ENCODE results near the gene BBOX1. TPM values are rescaled to one million over a fixed set of nuclear protein-coding genes. Genes with fewer than 3 reads are reported as not detected.

Gene BBOX1
- total RNA-seq, 1 donor from 2014 or later, result not detected

GRCh38 chr11:27153136-27153535, 112.5 kb downstream of the BBOX1 start:
- Mint-ChIP-seq H3K4me1 (ENCODE audit: unreplicated experiment) (no peaks in the 10 kb centered on the region), H3K27me3 (ENCODE audit: unreplicated experiment) (peaks cover 1% of the 10 kb centered on the region), H3K36me3 (ENCODE audit: low read depth, unreplicated experiment) (no peaks in the 10 kb centered on the region), H3K27ac (ENCODE audit: unreplicated experiment) (no peak overlapping the region), H3K4me3 (ENCODE audit: unreplicated experiment) (no peak overlapping the region), H3K9me3 (ENCODE audit: unreplicated experiment) (no peaks in the 10 kb centered on the region)
- no peak for DNase-seq (ENCODE audit: low spot score)
- no peak for TF ChIP-seq CTCF (IDR thresholded peaks at IDR 0.05; ENCODE audit: unreplicated experiment)

GRCh38 chr11:27158456-27159334, 118.1 kb downstream of the BBOX1 start:
- no peaks in the 10 kb centered on the region for H3K9me3 Mint-ChIP-seq (ENCODE audit: unreplicated experiment)
- TF ChIP-seq CTCF (IDR thresholded peaks at IDR 0.05; ENCODE audit: unreplicated experiment), result peak; percentile 73
- no peaks in the 10 kb centered on the region for H3K36me3 Mint-ChIP-seq (ENCODE audit: low read depth, unreplicated experiment)
- peaks cover 1% of the 10 kb centered on the region for H3K27me3 Mint-ChIP-seq (ENCODE audit: unreplicated experiment)
- no peaks in the 10 kb centered on the region for H3K4me1 Mint-ChIP-seq (ENCODE audit: unreplicated experiment)
- H3K27ac Mint-ChIP-seq (ENCODE audit: unreplicated experiment), result no peak overlapping the region
- H3K4me3 Mint-ChIP-seq (ENCODE audit: unreplicated experiment), result no peak overlapping the region
- peak; percentile 52 for DNase-seq (ENCODE audit: low spot score)

DNA sequence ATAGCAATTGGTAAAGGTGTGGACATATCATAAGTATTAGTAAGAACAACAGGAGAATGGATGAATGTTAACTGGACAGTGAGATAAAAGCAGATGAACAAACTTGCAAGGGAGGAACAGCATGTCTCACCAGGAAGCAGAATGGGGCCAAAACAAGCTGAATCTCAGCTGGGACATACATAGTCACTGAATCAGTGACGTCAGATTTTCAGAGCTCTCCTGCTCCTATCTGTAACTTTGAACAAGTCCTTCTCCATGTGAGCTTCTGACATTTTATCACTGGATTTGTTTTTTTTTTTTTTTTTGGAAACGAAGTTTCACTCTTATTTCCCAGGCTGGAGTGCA, 118.7 kb downstream of the BBOX1 start:
- Mint-ChIP-seq H3K27ac (ENCODE audit: unreplicated experiment) (no peak overlapping the region), H3K27me3 (ENCODE audit: unreplicated experiment) (peaks cover 1% of the 10 kb centered on the region), H3K4me1 (ENCODE audit: unreplicated experiment) (no peaks in the 10 kb centered on the region), H3K4me3 (ENCODE audit: unreplicated experiment) (no peak overlapping the region), H3K36me3 (ENCODE audit: low read depth, unreplicated experiment) (no peaks in the 10 kb centered on the region), H3K9me3 (ENCODE audit: unreplicated experiment) (no peaks in the 10 kb centered on the region)
- DNase-seq (ENCODE audit: low spot score), result no peak
- no peak for TF ChIP-seq CTCF (IDR thresholded peaks at IDR 0.05; ENCODE audit: unreplicated experiment)

DNA sequence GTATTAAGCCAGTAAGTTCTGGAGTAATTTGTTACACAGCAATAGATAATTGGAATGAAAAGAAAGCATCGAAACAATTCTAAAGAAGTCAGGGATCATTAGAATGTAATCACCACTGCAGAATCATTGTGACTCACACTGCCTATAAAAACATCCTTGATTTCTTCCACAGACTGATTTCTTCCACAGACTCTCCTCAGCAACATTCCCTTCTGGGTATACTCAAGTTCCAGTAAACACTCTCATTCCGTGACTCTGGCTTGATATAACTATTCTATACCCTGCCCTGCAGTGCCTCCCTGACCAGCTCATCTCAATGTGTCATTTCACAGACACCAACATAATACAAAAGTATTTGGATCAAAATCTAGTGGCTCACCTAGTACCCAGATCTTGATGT, 120.5 kb downstream of the BBOX1 start:
- H3K27ac Mint-ChIP-seq (ENCODE audit: unreplicated experiment), result no peak overlapping the region
- no peak for TF ChIP-seq CTCF (IDR thresholded peaks at IDR 0.05; ENCODE audit: unreplicated experiment)
- H3K9me3 Mint-ChIP-seq (ENCODE audit: unreplicated experiment), result no peaks in the 10 kb centered on the region
- no peak for DNase-seq (ENCODE audit: low spot score)
- no peaks in the 10 kb centered on the region for H3K27me3 Mint-ChIP-seq (ENCODE audit: unreplicated experiment)
- no peaks in the 10 kb centered on the region for H3K4me1 Mint-ChIP-seq (ENCODE audit: unreplicated experiment)
- H3K4me3 Mint-ChIP-seq (ENCODE audit: unreplicated experiment), result no peak overlapping the region
- no peaks in the 10 kb centered on the region for H3K36me3 Mint-ChIP-seq (ENCODE audit: low read depth, unreplicated experiment)

GRCh38 chr11:27162237-27162636, 121.6 kb downstream of the BBOX1 start:
- Mint-ChIP-seq H3K36me3 (ENCODE audit: low read depth, unreplicated experiment) (no peaks in the 10 kb centered on the region), H3K27me3 (ENCODE audit: unreplicated experiment) (no peaks in the 10 kb centered on the region), H3K9me3 (ENCODE audit: unreplicated experiment) (no peaks in the 10 kb centered on the region), H3K4me3 (ENCODE audit: unreplicated experiment) (no peak overlapping the region), H3K27ac (ENCODE audit: unreplicated experiment) (no peak overlapping the region), H3K4me1 (ENCODE audit: unreplicated experiment) (no peaks in the 10 kb centered on the region)
- TF ChIP-seq CTCF (IDR thresholded peaks at IDR 0.05; ENCODE audit: unreplicated experiment), result no peak
- no peak for DNase-seq (ENCODE audit: low spot score)
